ENCODE results near the gene RXRA.

Gene RXRA

GRCh38 chr9:134420281-134420845 lies 94.1 kb downstream of the RXRA start:
- H3K36me3 ChIP-seq (ENCODE audit: control insufficient read depth in 4 of 4, insufficient read depth in 4 of 4, low read length in 3 of 4): peaks cover 11 to 85% (median 35%) of the 10 kb centered on the region in 4 experiments

GRCh38 chr9:134420974-134421432 lies 94.7 kb downstream of the RXRA start:
- no peak overlapping the region for H3K27ac ChIP-seq (ENCODE audit: insufficient read depth in 1 of 2, low read depth in 1 of 2, low read length in 2 of 2, poor library complexity in 1 of 2, severe bottlenecking in 2 of 2)
- H3K36me3 ChIP-seq (ENCODE audit: control insufficient read depth in 4 of 4, insufficient read depth in 4 of 4, low read length in 3 of 4): peaks cover 11 to 86% (median 35%) of the 10 kb centered on the region in 4 experiments
- H3K9me3 ChIP-seq (ENCODE audit: control extremely low read depth in 1 of 5, control insufficient read depth in 4 of 5, insufficient read depth in 2 of 5, low read depth in 1 of 5, low read length in 4 of 5): no peaks in the 10 kb centered on the region
- POLR2A ChIA-PET: interaction anchor here (0.6 to 0.7 kb wide), 2 partner anchors 45 to 235 kb away, joined by 3 read pairs; no protein-coding TSS in a partner anchor
- DNase-seq: no peak
- CTCF ChIA-PET: no interaction called here
- no peaks in the 10 kb centered on the region for H3K4me1 ChIP-seq (ENCODE audit: control extremely low read depth in 1 of 4, control insufficient read depth in 4 of 4, insufficient read depth in 4 of 4, low read length in 3 of 4)
- H3K4me3 ChIP-seq (ENCODE audit: control insufficient read depth in 1 of 7, extremely low read depth in 1 of 7, insufficient read depth in 4 of 7, low read depth in 2 of 7, low read length in 6 of 7): no peak overlapping the region
- H3K27me3 ChIP-seq (replicated peaks in 2 of 5; ENCODE audit: control insufficient read depth in 4 of 5, insufficient read depth in 5 of 5, low read length in 4 of 5): no peaks in the 10 kb centered on the region
- WGBS (ENCODE audit: insufficient coverage): 94% methylated on average over 7 of the region's 10 CpGs

More at GRCh38 chr9:134420281-134420845, 94.1 kb downstream of the RXRA start:
- no peaks in the 10 kb centered on the region for H3K9me3 ChIP-seq (ENCODE audit: control extremely low read depth in 1 of 5, control insufficient read depth in 4 of 5, insufficient read depth in 2 of 5, low read depth in 1 of 5, low read length in 4 of 5)
- WGBS (ENCODE audit: insufficient coverage): 96% methylated on average over 15 of the region's 18 CpGs
- CTCF ChIA-PET: no interaction called here
- H3K27me3 ChIP-seq (replicated peaks in 2 of 5; ENCODE audit: control insufficient read depth in 4 of 5, insufficient read depth in 5 of 5, low read length in 4 of 5): no peaks in the 10 kb centered on the region
- H3K27ac ChIP-seq (ENCODE audit: insufficient read depth in 1 of 2, low read depth in 1 of 2, low read length in 2 of 2, poor library complexity in 1 of 2, severe bottlenecking in 2 of 2): no peak overlapping the region
- H3K4me1 ChIP-seq (ENCODE audit: control extremely low read depth in 1 of 4, control insufficient read depth in 4 of 4, insufficient read depth in 4 of 4, low read length in 3 of 4): no peaks in the 10 kb centered on the region
- POLR2A ChIA-PET: interaction anchor here (0.6 to 0.7 kb wide), 2 partner anchors 44 to 234 kb away, joined by 3 read pairs; no protein-coding TSS in a partner anchor
- no peak overlapping the region for H3K4me3 ChIP-seq (ENCODE audit: control insufficient read depth in 1 of 7, extremely low read depth in 1 of 7, insufficient read depth in 4 of 7, low read depth in 2 of 7, low read length in 6 of 7)
- no peak for DNase-seq

DNA sequence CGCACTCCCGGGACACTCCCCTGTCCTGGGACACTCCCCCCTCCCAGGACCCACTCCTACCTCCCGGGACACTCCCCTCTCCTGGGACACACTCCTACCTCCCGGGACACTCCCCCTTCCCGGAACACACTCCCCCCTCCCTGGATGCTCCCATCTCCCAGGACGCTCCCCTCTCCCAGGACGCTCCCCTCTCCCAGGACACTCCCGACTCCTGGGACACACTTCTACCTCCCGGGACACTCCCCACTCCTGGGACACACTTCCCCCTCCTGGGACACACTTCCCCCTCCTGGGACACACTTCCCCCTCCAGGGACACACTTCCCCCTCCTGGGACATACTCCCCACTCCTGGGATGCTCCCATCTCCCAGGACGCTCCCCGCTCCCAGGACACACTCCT lies 95.6 kb downstream of the RXRA start:
- peaks cover 11 to 85% (median 33%) of the 10 kb centered on the region in 4 experiments for H3K36me3 ChIP-seq (ENCODE audit: control insufficient read depth in 4 of 4, insufficient read depth in 4 of 4, low read length in 3 of 4)
- H3K4me3 ChIP-seq (ENCODE audit: control insufficient read depth in 1 of 7, extremely low read depth in 1 of 7, insufficient read depth in 4 of 7, low read depth in 2 of 7, low read length in 6 of 7): no peak overlapping the region
- ChIA-PET POLR2A (no interaction called here), CTCF (no interaction called here)
- DNase-seq: no peak
- WGBS (ENCODE audit: insufficient coverage): 96% methylated on average over 11 of the region's 11 CpGs
- no peak overlapping the region for H3K27ac ChIP-seq (ENCODE audit: insufficient read depth in 1 of 2, low read depth in 1 of 2, low read length in 2 of 2, poor library complexity in 1 of 2, severe bottlenecking in 2 of 2)
- no peaks in the 10 kb centered on the region for H3K4me1 ChIP-seq (ENCODE audit: control extremely low read depth in 1 of 4, control insufficient read depth in 4 of 4, insufficient read depth in 4 of 4, low read length in 3 of 4)
- no peaks in the 10 kb centered on the region for H3K9me3 ChIP-seq (ENCODE audit: control extremely low read depth in 1 of 5, control insufficient read depth in 4 of 5, insufficient read depth in 2 of 5, low read depth in 1 of 5, low read length in 4 of 5)
- H3K27me3 ChIP-seq (replicated peaks in 2 of 5; ENCODE audit: control insufficient read depth in 4 of 5, insufficient read depth in 5 of 5, low read length in 4 of 5): no peaks in the 10 kb centered on the region

DNA sequence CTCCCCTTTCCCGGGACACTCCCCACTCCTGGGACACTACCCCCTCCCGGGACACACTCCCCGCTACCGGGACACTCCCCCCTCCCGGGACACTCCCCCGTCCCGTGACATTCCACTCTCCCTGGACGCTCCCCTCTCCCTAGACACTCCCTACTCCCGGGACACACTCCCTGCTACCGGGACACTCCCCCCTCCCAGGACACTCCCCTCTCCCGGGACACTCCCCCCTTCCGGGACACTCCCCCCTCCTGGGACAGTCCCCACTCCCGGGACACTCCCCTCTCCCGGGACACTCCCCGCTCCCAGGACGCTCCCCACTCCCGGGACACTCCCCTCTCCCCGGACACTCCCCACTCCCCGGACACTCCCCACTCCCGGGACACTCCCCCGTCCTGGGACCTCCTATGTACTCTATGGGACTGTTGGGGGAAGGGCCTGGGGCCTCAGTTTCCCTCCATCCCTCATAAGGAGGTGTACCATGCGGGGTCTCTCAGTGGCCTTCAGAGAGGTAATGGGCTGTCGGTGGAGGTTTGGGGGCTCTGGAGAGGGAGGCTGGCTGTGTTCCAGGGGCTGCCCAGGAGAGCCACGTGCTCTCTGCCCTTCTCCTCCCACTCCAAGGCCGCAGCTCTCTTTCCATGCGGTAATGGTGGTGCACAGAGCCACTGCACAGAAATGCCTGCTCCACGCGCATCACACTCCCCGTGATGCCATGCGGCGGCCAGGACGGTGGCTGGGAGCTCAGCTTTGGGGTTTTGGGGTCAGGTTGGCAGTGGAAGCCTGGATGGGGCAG lies 96.2 kb downstream of the RXRA start:
- Histone ChIP-seq H3K27ac (ENCODE audit: insufficient read depth in 1 of 2, low read depth in 1 of 2, low read length in 2 of 2, poor library complexity in 1 of 2, severe bottlenecking in 2 of 2) (no peak overlapping the region), H3K27me3 (replicated peaks in 2 of 5; ENCODE audit: control insufficient read depth in 4 of 5, insufficient read depth in 5 of 5, low read length in 4 of 5) (no peaks in the 10 kb centered on the region), H3K4me1 (ENCODE audit: control extremely low read depth in 1 of 4, control insufficient read depth in 4 of 4, insufficient read depth in 4 of 4, low read length in 3 of 4) (no peaks in the 10 kb centered on the region), H3K36me3 (ENCODE audit: control insufficient read depth in 4 of 4, insufficient read depth in 4 of 4, low read length in 3 of 4) (peaks cover 10 to 79% (median 30%) of the 10 kb centered on the region in 4 experiments), H3K9me3 (ENCODE audit: control extremely low read depth in 1 of 5, control insufficient read depth in 4 of 5, insufficient read depth in 2 of 5, low read depth in 1 of 5, low read length in 4 of 5) (no peaks in the 10 kb centered on the region), H3K4me3 (ENCODE audit: control insufficient read depth in 1 of 7, extremely low read depth in 1 of 7, insufficient read depth in 4 of 7, low read depth in 2 of 7, low read length in 6 of 7) (no peak overlapping the region)
- no peak for DNase-seq
- POLR2A ChIA-PET: no interaction called here
- CTCF ChIA-PET: interaction anchor here (1.1 to 1.9 kb wide), 2 partner anchors 13 to 275 kb away, joined by 3 to 6 read pairs; no protein-coding TSS in a partner anchor
- WGBS (ENCODE audit: insufficient coverage): 97% methylated on average over 18 of the region's 32 CpGs

GRCh38 chr9:134423166-134423565 lies 96.9 kb downstream of the RXRA start:
- H3K9me3 ChIP-seq (ENCODE audit: control extremely low read depth in 1 of 5, control insufficient read depth in 4 of 5, insufficient read depth in 2 of 5, low read depth in 1 of 5, low read length in 4 of 5): no peaks in the 10 kb centered on the region
- H3K4me3 ChIP-seq (ENCODE audit: control insufficient read depth in 1 of 7, extremely low read depth in 1 of 7, insufficient read depth in 4 of 7, low read depth in 2 of 7, low read length in 6 of 7): no peak overlapping the region
- CTCF ChIA-PET: interaction anchor here (1.1 to 1.9 kb wide), 3 partner anchors 12 to 276 kb away, joined by 3 to 6 read pairs (median 3); no protein-coding TSS in a partner anchor
- H3K36me3 ChIP-seq (ENCODE audit: control insufficient read depth in 4 of 4, insufficient read depth in 4 of 4, low read length in 3 of 4): peaks cover 8 to 75% (median 29%) of the 10 kb centered on the region in 4 experiments
- POLR2A ChIA-PET: no interaction called here
- 92% methylated on average over 14 of the region's 15 CpGs for WGBS (ENCODE audit: insufficient coverage)
- no peak overlapping the region for H3K27ac ChIP-seq (ENCODE audit: insufficient read depth in 1 of 2, low read depth in 1 of 2, low read length in 2 of 2, poor library complexity in 1 of 2, severe bottlenecking in 2 of 2)
- DNase-seq: no peak
- no peaks in the 10 kb centered on the region for H3K4me1 ChIP-seq (ENCODE audit: control extremely low read depth in 1 of 4, control insufficient read depth in 4 of 4, insufficient read depth in 4 of 4, low read length in 3 of 4)
- H3K27me3 ChIP-seq (replicated peaks in 2 of 5; ENCODE audit: control insufficient read depth in 4 of 5, insufficient read depth in 5 of 5, low read length in 4 of 5): no peaks in the 10 kb centered on the region

- peaks cover 4 to 72% (median 25%) of the 10 kb centered on the region in 4 experiments for H3K36me3 ChIP-seq (ENCODE audit: control insufficient read depth in 4 of 4, insufficient read depth in 4 of 4, low read length in 3 of 4)
- CTCF ChIA-PET: interaction anchor here (1.1 to 1.9 kb wide), 2 partner anchors 11 to 18 kb away, joined by 3 to 6 read pairs; no protein-coding TSS in a partner anchor
- H3K27me3 ChIP-seq (replicated peaks in 2 of 5; ENCODE audit: control insufficient read depth in 4 of 5, insufficient read depth in 5 of 5, low read length in 4 of 5): no peaks in the 10 kb centered on the region
- POLR2A ChIA-PET: no interaction called here
- WGBS (ENCODE audit: insufficient coverage): 99% methylated on average over 7 of the region's 15 CpGs
- no peak for DNase-seq
- no peaks in the 10 kb centered on the region for H3K9me3 ChIP-seq (ENCODE audit: control extremely low read depth in 1 of 5, control insufficient read depth in 4 of 5, insufficient read depth in 2 of 5, low read depth in 1 of 5, low read length in 4 of 5)
- H3K4me3 ChIP-seq (ENCODE audit: control insufficient read depth in 1 of 7, extremely low read depth in 1 of 7, insufficient read depth in 4 of 7, low read depth in 2 of 7, low read length in 6 of 7): no peak overlapping the region
- no peak overlapping the region for H3K27ac ChIP-seq (ENCODE audit: insufficient read depth in 1 of 2, low read depth in 1 of 2, low read length in 2 of 2, poor library complexity in 1 of 2, severe bottlenecking in 2 of 2)
- no peaks in the 10 kb centered on the region for H3K4me1 ChIP-seq (ENCODE audit: control extremely low read depth in 1 of 4, control insufficient read depth in 4 of 4, insufficient read depth in 4 of 4, low read length in 3 of 4)
Observed at GRCh38 chr9:134423749-134424148, 97.5 kb downstream of the RXRA start.

- CTCF ChIA-PET: no interaction called here
- WGBS (ENCODE audit: insufficient coverage): 92% methylated on average over 9 of the region's 9 CpGs
- H3K4me1 ChIP-seq (ENCODE audit: control extremely low read depth in 1 of 4, control insufficient read depth in 4 of 4, insufficient read depth in 4 of 4, low read length in 3 of 4): no peaks in the 10 kb centered on the region
- no peaks in the 10 kb centered on the region for H3K9me3 ChIP-seq (ENCODE audit: control extremely low read depth in 1 of 5, control insufficient read depth in 4 of 5, insufficient read depth in 2 of 5, low read depth in 1 of 5, low read length in 4 of 5)
- H3K4me3 ChIP-seq (ENCODE audit: control insufficient read depth in 1 of 7, extremely low read depth in 1 of 7, insufficient read depth in 4 of 7, low read depth in 2 of 7, low read length in 6 of 7): no peak overlapping the region
- POLR2A ChIA-PET: no interaction called here
- DNase-seq: no peak
- no peak overlapping the region for H3K27ac ChIP-seq (ENCODE audit: insufficient read depth in 1 of 2, low read depth in 1 of 2, low read length in 2 of 2, poor library complexity in 1 of 2, severe bottlenecking in 2 of 2)
- peaks cover 4 to 71% (median 27%) of the 10 kb centered on the region in 4 experiments for H3K36me3 ChIP-seq (ENCODE audit: control insufficient read depth in 4 of 4, insufficient read depth in 4 of 4, low read length in 3 of 4)
- no peaks in the 10 kb centered on the region for H3K27me3 ChIP-seq (replicated peaks in 2 of 5; ENCODE audit: control insufficient read depth in 4 of 5, insufficient read depth in 5 of 5, low read length in 4 of 5)
Observed at GRCh38 chr9:134424818-134425217, 98.6 kb downstream of the RXRA start.

Measured in common myeloid progenitor, CD34-positive (primary cell).